Measurements from ENCODE around the gene APOL2.
"Not testable (repeated sequence)": the region's sequence is repeated elsewhere in the genome, so short reads cannot be mapped to it uniquely, and the experiment has no call there.

The APOL2 gene

DNA sequence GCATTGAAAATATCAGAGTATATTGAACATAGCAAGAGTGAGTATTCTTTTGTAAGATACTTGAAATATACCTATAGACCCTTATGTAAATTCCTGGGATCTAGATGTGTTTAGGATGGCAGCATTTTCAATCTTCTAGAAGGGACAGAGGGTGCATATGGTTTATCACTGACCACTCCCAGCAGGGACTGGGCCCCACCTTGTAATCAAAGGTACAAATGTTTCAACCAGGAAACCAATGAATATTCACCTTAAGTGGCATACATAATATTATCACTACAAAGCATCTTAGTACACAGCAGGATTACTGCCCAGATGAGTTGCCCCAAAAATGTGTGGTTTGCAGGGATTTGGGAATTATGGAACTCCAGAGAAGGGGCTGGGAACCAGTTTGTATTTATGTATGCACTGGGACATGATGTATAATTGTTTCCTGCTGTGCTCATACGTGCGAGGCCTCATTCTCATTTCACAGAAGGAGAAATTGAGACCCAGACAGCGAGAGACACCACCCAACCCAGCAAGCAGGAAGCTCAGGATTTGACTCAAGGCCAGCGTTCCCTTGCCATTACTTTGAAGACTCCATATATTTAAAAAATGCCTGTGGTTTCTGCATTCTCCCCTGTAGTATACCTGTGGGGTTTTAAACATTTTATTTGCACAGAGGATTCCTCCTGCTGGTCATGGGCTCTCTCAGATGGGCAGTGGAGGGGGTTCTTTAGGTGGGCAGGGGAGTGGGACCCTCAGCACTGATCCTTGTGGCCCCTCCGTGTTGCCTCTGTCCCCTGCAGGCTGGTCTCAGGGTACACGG lies 42.9 kb downstream of the APOL2 start:
- no peak for DNase-seq

GRCh38 chr22:36194971-36195370 lies 44.4 kb downstream of the APOL2 start:
- DNase-seq, result peak; percentile 27

DNA sequence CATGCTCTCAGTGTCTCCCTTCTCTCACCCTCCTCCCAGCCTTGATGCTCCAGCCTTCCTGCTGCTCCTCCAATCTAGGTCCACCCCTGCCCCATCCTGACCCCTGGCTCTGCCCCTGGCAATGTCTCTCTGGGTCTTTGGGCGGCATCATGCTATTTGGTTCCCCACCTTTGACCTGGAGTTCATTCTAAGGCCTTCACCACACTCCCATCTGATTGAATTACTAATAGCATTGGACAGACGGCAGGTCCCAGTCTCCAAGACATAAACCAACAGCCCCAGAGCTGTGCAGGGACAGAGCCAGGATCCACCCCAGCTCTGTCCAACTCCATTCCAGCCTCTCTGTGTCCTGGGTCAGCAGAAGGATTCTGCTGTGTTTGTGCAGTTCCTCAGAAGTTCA lies 44.9 kb downstream of the APOL2 start:
- DNase-seq, result no peak

GRCh38 chr22:36193577-36193976 lies 45.8 kb downstream of the APOL2 start:
- DNase-seq, result no peak

- DNase-seq, result no peak
These were observed 46.2 kb downstream of the APOL2 start for GRCh38 chr22:36193171-36193570.

DNA sequence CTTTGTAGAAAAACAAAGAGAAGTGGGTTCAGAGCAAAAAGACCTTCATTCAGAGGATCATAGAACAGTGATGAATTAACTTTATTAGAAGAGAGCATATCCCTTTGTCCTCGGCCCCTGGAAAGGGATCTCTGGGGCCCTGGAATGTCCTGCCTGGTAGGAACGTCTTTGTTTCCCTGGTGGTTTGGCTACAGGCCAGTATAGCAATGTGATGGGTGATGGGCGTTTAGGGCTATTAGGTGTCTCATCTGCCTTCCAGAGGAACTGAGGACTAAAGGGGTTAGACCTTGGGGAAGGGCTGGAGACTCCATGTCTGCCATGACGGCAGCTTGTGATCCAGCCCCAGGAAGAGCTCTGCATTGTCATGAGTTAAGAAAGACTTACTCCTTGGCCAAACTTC lies 46.8 kb downstream of the APOL2 start:
- DNase-seq, result no peak

GRCh38 chr22:36191106-36191836 lies 48.1 kb downstream of the APOL2 start:
- DNase-seq, result no peak

DNA sequence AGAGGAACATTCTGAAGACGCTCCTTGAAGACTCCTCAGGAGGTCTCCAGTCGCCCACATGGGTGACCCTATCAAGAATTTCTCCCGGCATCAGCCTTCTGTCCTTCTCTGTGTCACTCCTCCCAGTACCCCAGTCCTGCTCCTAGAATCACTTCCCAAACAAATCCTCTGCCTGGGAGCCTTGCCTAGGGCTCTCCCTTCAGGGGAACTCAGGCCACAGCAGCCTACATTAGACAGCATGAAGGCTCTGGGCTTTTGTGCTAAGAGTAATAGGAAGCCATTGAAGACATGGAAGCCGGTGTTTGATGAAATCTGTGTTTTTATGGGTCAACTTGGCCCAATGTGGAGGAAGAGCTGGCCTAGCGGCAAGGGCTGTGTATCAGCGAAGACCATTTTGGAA lies 51.5 kb downstream of the APOL2 start:
- DNase-seq, result not testable (repeated sequence)

DNA sequence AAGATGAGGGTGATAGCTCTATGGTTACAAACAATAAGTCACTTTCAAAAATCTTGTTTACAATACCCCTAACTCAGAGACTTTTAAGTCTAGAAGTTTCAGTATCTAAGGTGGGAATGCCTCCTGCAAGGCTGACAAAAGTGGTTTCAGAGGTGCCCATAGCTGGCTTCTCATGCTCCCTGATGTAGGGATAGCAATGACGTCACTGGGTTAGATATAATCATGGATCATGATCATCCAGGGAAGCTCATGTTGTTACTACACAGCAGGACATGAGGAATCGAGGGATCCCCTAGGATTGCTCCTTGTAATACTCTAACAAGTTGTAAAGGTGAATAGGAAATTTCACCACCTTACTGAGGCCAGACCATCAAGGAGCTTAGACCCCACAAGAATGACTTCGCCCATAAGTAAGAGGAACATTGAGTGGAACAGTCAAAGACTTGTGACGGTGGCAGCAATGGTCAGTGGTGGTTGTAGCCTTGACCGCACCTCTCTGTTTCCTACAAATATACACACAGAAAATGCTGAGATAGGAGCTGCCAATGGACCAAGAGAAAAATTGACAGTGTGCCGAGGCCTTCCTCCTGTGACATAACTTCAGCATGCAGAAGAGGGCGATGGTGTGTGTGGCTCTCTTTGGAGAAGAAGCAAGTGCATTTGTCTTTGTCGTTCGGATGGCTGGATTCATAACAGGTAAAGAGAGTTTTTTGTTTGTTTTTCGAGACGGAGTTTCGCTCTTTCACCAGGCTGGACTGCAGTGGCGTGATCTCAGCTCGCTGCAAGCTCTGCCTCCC lies 53.3 kb downstream of the APOL2 start:
- no peak for DNase-seq

- DNase-seq, result no peak
These were observed 54.8 kb downstream of the APOL2 start for GRCh38 chr22:36184433-36185025.

GRCh38 chr22:36183446-36183845 lies 55.9 kb downstream of the APOL2 start:
- DNase-seq, result no peak

GRCh38 chr22:36182857-36183256 lies 56.5 kb downstream of the APOL2 start:
- no peak for DNase-seq

DNA sequence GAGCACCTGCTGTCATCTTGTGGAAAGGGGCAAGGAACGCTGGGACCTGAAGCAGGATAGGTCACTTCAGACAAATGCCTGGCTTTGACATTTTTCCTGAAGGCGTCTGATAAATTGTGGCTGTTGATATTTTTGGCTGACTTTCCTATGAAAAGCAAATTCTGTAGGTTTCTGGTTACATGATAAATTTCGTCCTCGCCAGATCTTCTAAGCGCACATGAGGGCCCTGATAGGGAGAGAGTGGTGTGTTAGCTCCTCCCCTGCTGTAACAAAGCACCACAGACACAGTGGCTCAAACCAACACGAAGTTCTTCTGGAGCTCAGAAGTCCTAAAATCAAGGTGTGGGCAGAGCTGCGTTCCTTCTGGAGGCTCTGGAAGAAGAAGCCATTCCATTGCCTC lies 57.3 kb downstream of the APOL2 start:
- no peak for DNase-seq

- no peak for DNase-seq
These were observed 58.4 kb downstream of the APOL2 start for GRCh38 chr22:36180928-36181327.

DNA sequence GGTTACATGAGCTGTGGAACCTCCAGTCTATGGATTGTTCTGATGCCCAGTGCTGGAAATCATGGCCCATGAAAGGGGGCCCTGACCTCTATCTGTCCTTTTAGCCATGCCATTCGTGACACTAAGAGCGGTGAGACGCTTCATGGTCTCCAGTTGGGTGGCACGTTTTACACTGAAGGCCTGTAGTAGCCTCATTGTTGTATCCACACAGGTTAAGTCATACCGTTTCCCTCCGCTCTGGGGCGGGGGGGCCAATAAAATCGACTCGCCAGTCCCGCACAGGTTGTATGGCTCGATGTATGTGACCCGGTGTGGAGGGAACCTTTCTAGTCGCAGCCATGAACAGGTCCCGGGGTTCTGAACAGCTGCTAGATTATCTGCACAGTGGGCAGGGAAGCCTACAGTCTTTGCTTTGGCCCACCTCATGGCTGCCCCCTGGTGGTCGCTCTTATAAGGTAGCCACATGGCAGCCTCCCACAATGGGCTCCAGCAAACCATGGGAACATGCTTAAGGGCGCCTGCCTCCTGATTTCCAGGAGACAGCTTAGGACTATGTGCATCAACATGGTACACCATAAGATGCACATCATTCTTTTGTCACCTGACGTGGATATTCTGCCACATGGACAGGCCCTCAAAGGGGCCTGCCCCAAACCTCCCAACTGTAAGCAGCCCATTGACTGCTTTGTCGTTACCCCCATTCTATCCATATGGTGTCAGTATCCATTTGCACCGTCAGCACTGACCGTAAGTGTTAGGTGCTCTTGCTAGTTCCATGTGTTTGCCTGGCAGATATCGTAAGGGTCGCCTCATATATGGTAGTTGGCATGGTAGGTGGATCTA lies 59.1 kb downstream of the APOL2 start:
- DNase-seq, result no peak

DNA sequence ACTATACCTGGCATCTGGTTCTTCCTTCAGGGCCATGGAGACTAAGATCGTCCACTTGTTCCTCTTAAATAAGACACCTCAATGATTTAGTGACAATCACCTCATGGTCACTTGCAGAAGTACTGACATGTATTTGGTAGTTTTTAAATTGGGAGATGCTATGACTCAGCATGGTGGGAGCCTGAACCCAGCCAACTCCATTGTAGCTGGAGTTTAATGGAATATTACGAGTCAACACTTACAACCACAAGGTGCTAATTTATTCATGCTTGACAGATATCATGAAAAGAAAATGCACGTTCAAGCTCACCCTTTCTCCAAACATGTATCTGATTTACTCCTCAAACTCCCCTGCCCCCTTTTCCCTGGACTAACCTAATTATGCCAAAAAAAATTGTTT lies 62.2 kb downstream of the APOL2 start:
- no peak for DNase-seq
